GM12873 (cell line): ENCODE measurements around the gene DCLK2.

ENCODE experiments used
- TF ChIP-seq, protein P1 (sequence below): IDR thresholded peaks from 2 replicates; pipeline ENCODE4 v1.5.1; 2012; ENCODE audit warnings: low read depth, mild to moderate bottlenecking, moderate library complexity, low read length, control low read depth; ENCODE audit not compliant: insufficient read depth; ENCODE audit errors: missing control alignments

DCLK2 gene

DNA sequence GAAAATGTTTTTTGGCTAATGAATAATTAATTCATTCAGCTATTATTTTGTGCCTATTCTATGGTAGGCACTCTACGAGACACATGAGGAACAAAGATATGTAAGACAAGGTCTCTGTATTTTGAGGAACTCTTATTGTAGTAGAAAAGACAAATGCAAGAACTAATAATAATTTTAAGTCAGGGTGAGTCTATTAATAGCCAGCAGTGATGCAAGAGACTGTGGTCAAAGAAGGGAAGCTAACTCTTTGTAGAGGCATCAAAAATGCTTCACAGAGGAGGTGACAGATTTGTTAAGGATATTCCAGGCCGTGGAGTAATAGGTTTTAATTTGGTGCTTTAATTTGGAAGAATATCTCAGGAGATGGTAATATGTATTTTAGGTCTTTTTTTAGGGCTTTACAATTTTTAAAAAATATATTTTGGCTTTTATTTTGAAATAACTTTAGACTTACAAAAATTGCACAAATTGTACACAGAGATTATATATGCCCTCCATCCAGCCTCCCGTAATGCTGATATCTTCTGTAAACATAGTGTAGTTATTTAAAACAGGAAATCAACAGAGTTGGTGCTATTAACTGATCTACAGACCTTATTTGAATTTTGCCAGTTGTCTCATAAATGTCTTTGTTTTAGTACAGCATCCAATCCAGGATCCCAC, 48.1 kb downstream of the DCLK2 start:
- TF ChIP-seq, protein P1, sequence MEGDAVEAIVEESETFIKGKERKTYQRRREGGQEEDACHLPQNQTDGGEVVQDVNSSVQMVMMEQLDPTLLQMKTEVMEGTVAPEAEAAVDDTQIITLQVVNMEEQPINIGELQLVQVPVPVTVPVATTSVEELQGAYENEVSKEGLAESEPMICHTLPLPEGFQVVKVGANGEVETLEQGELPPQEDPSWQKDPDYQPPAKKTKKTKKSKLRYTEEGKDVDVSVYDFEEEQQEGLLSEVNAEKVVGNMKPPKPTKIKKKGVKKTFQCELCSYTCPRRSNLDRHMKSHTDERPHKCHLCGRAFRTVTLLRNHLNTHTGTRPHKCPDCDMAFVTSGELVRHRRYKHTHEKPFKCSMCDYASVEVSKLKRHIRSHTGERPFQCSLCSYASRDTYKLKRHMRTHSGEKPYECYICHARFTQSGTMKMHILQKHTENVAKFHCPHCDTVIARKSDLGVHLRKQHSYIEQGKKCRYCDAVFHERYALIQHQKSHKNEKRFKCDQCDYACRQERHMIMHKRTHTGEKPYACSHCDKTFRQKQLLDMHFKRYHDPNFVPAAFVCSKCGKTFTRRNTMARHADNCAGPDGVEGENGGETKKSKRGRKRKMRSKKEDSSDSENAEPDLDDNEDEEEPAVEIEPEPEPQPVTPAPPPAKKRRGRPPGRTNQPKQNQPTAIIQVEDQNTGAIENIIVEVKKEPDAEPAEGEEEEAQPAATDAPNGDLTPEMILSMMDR = no peak

DNA sequence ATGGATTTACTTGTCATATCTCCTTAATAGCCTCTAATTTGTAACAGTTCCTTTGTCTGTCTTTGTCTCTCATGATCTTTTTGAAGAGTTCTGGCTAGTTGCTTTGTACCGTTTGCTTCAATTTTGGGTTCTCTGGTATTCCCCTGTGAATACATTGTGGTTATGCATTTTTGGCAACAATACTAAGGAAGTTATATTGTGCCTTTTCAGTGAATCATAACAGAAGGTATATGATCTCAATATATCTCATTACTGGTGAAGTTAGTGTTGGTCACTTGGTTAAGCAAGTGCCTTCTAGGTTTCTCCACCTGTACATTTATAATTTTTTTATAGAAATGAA, 48.6 kb downstream of the DCLK2 start:
- TF ChIP-seq, protein P1 = no peak

DNA sequence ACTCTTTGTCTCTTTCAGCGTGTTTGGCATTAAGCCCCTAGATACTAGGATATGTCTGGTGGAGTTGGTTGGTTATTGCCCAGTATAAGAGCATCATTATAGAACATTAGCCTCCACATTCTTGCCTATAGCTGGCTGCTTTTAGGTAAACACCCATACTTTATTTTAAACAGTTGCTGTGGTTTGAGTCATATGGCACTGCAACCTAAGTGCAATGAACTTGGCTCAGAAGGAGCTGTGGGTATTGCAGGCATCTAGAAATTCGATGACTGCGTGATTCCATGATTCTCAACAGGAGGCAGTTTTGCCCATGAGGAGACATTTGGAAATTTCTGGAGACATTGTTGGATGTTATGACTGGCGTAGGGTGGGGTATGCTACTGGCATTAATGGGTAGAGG, 49.5 kb downstream of the DCLK2 start:
- TF ChIP-seq, protein P1 = no peak

DNA sequence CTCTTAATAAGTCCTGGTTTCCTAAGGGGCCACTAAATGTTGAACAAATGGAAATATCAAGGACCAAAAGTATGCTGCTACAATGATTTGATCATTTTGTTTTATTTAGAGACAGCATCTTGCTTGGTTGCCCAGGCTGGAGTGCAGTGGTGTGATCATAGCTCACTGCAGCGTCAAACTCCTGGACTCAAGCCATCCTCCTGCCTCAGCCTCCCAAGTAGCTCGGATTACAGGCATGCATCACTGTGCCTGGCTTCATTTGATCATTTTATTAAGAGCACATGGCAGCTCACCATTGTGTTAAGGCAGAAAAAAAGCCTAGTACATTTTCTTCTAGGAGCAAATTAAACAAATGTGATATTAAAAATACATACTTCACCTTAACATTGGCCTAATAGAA, 52.7 kb downstream of the DCLK2 start:
- TF ChIP-seq, protein P1 = no peak

DNA sequence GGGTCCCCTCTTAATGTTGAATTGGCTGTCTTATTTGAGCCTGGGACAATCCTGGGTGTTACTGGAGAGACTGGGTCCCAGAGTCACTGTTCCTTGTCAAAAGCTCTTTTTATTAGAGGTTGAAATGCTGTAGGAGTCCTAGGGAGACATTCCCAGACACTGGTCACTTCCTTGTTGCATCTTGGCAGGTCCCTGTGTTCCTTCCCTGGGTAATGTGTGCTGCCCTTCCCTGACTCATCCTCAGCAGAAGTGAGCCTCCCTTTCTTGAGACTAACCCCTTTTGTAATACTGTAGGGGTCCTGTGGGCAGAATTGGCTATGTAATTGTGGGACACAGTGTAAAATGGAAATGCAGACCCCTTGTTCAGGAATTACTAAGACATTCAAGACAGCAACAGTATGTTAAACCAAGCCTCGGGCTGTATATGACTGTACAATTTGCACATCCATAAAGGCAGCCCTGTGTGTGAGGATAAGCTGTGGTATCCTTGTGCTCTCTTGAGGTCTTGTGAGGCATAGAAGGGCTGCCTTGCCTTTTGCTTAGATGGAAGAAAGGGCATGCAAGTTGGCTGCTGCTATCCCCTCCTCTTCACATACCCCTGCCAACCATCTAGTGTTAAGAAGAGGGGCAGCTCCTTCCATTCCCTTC, 53.5 kb downstream of the DCLK2 start:
- TF ChIP-seq, protein P1 = no peak

DNA sequence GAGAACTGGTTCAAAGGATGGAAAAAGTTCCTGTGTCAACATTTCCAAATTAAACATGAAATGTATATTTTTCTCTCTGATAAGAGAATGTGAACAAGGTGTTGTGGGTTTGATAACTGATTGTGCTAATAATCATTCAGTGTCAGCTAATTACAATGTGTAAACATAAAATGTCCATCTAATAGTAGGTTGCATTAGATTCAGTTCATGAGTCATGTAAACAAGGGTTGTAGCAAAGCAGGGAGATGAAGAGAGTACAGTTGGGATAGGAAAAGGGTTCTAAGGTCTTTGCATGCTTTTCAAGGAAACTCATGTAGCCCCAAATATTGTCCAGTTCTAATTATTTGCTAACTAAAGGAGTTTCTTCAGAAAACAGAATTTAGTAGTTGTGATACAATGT, 55.4 kb downstream of the DCLK2 start:
- TF ChIP-seq, protein P1 = no peak

DNA sequence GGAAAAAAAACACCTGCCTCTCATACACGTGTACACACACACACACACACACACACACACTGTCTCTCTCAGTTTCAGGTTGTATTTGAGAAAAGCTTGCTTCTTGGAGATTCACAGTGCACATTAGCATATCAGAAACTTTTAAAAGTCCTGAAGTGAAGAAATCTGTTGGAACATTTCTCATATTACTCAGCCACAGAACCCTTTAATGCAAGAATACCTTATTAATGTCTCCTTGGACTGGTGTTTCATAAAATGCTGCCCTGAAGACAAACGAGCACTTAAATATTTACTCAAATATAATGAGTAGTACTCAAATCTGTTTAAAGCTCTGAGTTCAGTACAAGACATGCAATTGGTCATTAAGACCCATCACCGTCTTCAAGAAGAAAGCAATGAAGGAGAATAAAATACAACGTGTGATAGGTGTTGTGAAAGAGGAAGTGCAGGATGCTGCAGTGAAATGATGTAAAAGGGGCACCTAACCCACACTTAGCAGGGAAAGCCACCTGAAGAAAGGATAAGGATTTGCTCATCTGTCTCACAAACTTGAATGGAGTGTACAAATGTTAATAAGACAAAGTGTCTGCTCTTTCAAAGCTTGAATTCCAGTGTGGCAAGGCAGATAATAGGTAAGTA, 57.0 kb downstream of the DCLK2 start:
- TF ChIP-seq, protein P1 = no peak
